ENCODE data around the gene EPC1.
"Not testable (repeated sequence)": the region's sequence is repeated elsewhere in the genome, so short reads cannot be mapped to it uniquely, and the experiment has no call there.

Gene EPC1

DNA sequence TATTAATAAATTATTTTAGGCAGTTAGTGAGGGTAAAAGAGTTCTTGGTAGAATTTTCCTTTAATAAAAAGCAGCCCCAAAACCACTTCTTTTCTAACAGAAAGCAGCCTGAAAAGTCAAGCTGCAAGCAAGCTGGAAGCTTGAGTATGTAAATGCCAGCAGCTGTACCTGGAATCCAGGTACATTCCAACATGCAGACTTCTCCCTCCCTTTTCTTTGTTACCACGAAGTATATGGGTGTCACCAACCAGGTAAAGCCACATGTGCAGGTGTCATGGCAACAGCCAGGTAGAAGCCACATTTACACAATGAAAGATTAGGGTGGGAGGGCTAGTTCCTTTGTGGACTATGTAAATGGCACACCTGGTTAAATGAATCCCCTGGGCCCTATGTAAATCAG, 114.6 kb downstream of the EPC1 start:
- TF ChIP-seq, protein P1, sequence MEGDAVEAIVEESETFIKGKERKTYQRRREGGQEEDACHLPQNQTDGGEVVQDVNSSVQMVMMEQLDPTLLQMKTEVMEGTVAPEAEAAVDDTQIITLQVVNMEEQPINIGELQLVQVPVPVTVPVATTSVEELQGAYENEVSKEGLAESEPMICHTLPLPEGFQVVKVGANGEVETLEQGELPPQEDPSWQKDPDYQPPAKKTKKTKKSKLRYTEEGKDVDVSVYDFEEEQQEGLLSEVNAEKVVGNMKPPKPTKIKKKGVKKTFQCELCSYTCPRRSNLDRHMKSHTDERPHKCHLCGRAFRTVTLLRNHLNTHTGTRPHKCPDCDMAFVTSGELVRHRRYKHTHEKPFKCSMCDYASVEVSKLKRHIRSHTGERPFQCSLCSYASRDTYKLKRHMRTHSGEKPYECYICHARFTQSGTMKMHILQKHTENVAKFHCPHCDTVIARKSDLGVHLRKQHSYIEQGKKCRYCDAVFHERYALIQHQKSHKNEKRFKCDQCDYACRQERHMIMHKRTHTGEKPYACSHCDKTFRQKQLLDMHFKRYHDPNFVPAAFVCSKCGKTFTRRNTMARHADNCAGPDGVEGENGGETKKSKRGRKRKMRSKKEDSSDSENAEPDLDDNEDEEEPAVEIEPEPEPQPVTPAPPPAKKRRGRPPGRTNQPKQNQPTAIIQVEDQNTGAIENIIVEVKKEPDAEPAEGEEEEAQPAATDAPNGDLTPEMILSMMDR (conservative IDR thresholded peaks at IDR 0.05; ENCODE audit: low read length), result no peak
- DNase-seq (ENCODE audit: low read depth), result no peak

DNA sequence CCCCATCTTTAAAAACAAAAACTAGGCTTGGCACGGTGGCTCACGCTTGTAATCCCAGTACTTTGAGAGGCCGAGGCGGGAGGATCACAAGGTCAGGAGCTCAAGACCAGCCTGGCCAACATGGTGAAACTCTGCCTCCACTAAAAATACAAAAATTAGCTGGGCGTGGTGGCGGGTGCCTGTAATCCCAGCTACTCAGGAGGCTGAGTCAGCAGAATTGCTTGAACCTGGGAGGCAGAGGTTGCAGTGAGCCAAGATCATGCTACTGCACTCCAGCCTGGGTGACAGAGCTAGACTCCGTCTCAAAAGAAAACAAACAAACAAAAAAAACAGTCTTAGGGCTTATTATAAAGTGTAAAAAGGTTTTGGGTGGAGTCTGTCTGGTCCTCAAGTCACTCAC, 117.2 kb downstream of the EPC1 start:
- DNase-seq (ENCODE audit: low read depth); H3K4me3 ChIP-seq (ENCODE audit: low read length): not testable (repeated sequence)

More for the DNA sequence above, 114.6 kb downstream of the EPC1 start:
- H3K4me3 ChIP-seq (ENCODE audit: low read length), result no peak overlapping the region

DNA sequence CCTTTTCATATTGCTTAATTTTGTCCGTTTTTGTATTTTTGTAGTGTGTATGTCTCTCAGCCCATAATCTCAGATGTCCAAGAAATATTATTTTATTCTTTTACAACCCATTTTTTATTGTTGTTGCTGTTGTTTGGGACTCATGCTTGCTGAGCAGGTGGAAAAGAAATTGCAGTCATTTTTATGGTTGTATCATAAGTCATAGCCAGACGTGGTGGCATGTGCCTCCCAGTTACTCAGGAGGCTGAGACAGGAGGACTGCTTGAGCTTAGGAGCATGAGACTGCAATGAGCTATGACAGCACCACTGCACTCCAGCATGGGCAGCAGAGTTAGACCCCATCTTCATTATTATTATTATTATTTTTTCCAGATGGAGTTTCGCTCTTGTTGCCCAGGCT, 117.8 kb downstream of the EPC1 start:
- DNase-seq (ENCODE audit: low read depth), result no peak
- TF ChIP-seq, protein P1 (conservative IDR thresholded peaks at IDR 0.05; ENCODE audit: low read length), result no peak
- no peak overlapping the region for H3K4me3 ChIP-seq (ENCODE audit: low read length)

DNA sequence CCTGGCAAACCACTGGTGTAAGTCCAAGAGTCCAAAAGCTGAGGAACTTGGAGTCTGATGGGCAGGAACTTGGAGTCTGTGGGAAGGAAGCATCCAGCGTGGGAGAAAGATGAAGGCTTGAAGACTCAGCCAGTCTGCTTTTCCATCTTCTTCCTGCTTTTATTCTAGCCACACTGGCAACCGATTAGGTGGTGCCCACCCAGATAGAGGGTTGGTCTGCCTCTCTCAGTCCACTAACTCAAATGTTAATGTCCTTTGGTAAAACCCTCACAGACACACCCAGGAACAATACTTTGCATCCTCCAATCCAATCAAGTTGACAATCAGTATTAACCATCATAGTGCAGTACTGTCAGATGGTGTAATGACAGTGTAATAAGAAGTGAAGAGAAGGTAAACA, 119.2 kb downstream of the EPC1 start:
- TF ChIP-seq, protein P1 (conservative IDR thresholded peaks at IDR 0.05; ENCODE audit: low read length), result no peak
- no peak for DNase-seq (ENCODE audit: low read depth)
- H3K4me3 ChIP-seq (ENCODE audit: low read length), result no peak overlapping the region

DNA sequence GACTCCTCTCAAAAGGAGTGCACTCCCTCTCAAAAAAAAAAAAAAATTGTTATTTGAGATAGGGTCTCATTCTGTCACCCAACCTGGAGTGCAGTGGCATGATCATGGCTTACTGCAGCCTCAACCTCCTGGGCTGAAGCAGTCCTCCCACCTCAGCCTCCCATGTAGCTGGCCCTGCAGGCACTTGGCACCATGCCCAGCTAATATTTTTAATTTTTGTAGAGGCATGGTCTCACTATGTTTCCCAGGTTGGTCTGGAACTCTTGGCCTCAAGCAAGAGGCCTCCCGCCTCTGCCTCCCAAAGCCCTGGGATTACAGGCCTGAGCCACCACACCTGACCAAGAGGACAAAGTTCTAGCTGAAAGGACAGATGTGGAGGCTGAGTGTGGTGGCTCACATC, 120.3 kb downstream of the EPC1 start:
- H3K4me3 ChIP-seq (ENCODE audit: low read length), result no peak overlapping the region
- TF ChIP-seq, protein P1 (conservative IDR thresholded peaks at IDR 0.05; ENCODE audit: low read length), result no peak
- DNase-seq (ENCODE audit: low read depth), result no peak

DNA sequence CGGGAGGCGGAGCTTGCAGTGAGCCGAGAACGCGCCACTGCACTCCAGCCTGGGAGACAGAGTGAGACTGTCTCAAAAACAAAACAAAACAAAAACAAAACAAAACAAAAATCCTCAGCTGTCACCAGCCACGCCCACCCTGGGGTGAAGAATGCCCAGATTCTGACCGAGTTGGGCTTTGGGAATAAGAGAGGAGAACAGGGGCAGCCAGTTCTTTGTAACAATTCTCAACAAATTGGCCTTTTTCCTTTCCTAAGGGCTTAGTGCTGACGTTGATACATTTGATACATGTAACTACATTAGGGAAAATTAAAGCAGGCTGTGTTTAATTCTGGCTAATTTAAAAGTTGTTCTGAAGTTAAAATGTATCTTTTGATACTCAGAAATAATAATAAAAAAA, 121.0 kb downstream of the EPC1 start:
- no peak overlapping the region for H3K4me3 ChIP-seq (ENCODE audit: low read length)
- TF ChIP-seq, protein P1 (conservative IDR thresholded peaks at IDR 0.05; ENCODE audit: low read length), result no peak
- no peak for DNase-seq (ENCODE audit: low read depth)

DNA sequence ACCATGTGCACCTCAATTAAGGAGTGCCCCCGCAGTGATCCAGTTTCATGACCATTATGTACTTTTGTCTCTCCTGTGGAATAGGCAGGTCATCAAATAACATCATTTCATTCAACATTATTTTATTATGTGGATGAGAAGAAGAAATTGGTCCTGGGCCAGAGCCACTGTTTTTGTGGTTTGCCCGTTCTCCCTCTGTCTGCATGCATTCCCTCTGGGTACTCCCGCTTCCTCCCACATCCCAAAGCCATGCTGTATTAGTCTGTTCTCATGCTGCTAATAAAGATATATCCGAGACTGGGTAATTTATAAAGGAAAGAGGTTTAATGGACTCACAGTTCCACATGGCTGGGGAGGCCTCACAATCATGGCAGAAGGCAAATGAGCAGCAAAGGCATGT, 124.6 kb downstream of the EPC1 start:
- H3K4me3 ChIP-seq (ENCODE audit: low read length); DNase-seq (ENCODE audit: low read depth): not testable (repeated sequence)

DNA sequence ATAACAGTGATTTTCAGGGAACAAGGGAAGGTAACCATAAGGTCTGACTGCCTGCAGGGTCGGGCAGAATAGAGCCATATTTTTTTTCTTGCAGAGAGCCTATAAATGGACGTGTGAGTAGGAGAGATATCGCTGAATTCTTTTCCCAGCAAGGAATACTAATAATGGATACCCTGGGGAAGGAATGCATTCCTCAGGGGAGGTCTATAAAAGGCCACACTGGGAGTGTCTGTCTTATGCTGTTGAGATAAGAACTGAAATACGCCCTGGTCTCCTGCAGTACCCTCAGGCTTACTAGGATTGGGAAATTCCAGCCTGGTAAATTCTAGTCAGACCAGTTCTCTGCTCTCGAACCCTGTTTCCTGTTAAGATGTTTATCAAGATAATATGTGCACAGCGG, 127.8 kb downstream of the EPC1 start:
- DNase-seq (ENCODE audit: low read depth); H3K4me3 ChIP-seq (ENCODE audit: low read length): not testable (repeated sequence)

DNA sequence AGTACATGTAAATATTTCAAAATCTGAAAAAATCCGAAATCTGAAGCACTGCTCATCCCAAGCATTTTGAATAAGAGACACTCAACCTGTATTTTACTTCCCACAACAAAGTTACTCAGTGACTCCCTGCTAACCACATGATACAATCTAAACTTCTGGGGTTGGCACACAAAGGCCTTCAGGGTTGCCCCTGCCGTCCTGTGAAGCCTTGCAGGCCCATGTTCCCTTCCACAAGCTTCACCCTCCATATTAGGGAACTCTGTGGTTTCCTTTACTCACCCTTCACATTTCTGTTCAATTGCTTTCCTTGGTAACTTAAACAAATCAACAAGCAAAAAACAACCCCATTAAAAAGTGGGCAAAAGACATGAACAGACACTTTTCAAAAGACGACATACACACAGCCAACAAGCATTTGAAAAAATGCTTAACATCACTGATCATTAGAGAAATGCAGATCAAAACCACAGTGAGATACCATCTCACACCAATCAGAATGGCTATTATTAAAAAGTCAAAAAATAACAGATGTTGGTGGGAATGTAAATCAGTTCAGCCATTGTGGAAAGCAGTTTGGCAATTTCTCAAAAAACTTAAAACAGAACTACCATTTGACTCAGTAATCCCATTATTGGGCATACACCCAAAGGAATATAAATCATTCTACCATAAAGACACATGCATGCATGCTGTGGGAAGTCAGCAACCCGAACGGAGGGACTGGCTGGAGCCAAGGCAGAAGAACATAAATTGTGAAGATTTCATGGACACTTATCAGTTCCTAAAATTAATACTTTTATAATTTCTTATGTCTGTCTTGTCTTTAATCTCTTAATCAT, 128.5 kb downstream of the EPC1 start:
- H3K4me3 ChIP-seq (ENCODE audit: low read length), result not testable (repeated sequence)
- DNase-seq (ENCODE audit: low read depth), result peak; percentile 13

Data from AG10803 (cell line).